CD4-positive, alpha-beta T cell (primary cell): ENCODE measurements around the gene PTPRC. TPM values are rescaled to one million over a fixed set of nuclear protein-coding genes. Genes with fewer than 3 reads are reported as not detected.

Source experiments
- ATAC-seq: fragments of 200-7000 bp; cut with Tn5 transposase; one replicate; pipeline ENCODE4 v1.10.0; 2022; ENCODE audit warnings: mild to moderate bottlenecking; ENCODE audit not compliant: poor library complexity
- CTCF ChIA-PET: fragments of 350-600 bp; sonication (Branson Sonifier 250); formaldehyde crosslinking; loops from one replicate; lab custom pipeline; 2021; ENCODE audit warnings: antibody characterized with exemption, inconsistent platforms; lab: Charles Lee
- POLR2A ChIA-PET: fragments of 350-600 bp; sonication (Branson Sonifier 250); formaldehyde crosslinking; loops from one replicate; lab custom pipeline; 2021; ENCODE audit warnings: antibody characterized with exemption, inconsistent platforms; lab: Charles Lee
- DNase-seq, 14 experiments: peaks; one replicate each; pipeline ENCODE4 v3.0.0-alpha.2; 2013 to 2020; ENCODE audit warnings: mixed read lengths in 2 of 14
- H3K27ac ChIP-seq, 2 donors: one replicate each; pipeline versions ENCODE4 v1.5.1 to v1.7.0; 2013; ENCODE audit warnings: low read length in 2 of 2, low read depth in 1 of 2, mild to moderate bottlenecking in 1 of 2
- H3K27me3 ChIP-seq, 2 experiments: 1 replicate in 1 of 2; 2 replicates in 1 of 2; pipeline versions ENCODE4 v1.6.1 to v1.7.0; 2013; ENCODE audit warnings: low read length in 2 of 2, control low read depth in 1 of 2, mild to moderate bottlenecking in 1 of 2, moderate library complexity in 1 of 2; ENCODE audit not compliant: insufficient read depth in 2 of 2, control insufficient read depth in 1 of 2
- H3K36me3 ChIP-seq: one replicate; pipeline ENCODE4 v1.6.1; 2013; ENCODE audit warnings: low read length, control low read depth; ENCODE audit not compliant: insufficient read depth
- H3K4me1 ChIP-seq: one replicate; pipeline ENCODE4 v1.6.1; 2013; ENCODE audit warnings: low read length, control low read depth; ENCODE audit not compliant: insufficient read depth
- H3K4me3 ChIP-seq: one replicate; pipeline ENCODE4 v1.5.1; 2013; ENCODE audit warnings: mild to moderate bottlenecking, low read length, moderate library complexity
- H3K9me3 ChIP-seq, 2 experiments: 1 replicate in 1 of 2; 2 replicates in 1 of 2; pipeline versions ENCODE4 v1.6.1 to v1.7.0; 2013; ENCODE audit warnings: low read length in 2 of 2, mild to moderate bottlenecking in 2 of 2, control low read depth in 1 of 2, moderate library complexity in 1 of 2; ENCODE audit not compliant: control insufficient read depth in 1 of 2, insufficient read depth in 1 of 2
- H3K27ac Mint-ChIP-seq: one replicate; pipeline ENCODE4 v1.8.0; 2020; ENCODE audit warnings: mixed read lengths
- H3K27me3 Mint-ChIP-seq: one replicate; pipeline ENCODE4 v1.8.0; 2021; ENCODE audit warnings: mixed read lengths
- H3K36me3 Mint-ChIP-seq: one replicate; pipeline ENCODE4 v1.8.0; 2021; ENCODE audit warnings: low read depth, mixed read lengths
- H3K4me1 Mint-ChIP-seq: one replicate; pipeline ENCODE4 v1.8.0; 2021; ENCODE audit warnings: low read depth, mixed read lengths
- H3K4me3 Mint-ChIP-seq: one replicate; pipeline ENCODE4 v1.8.0; 2020; ENCODE audit warnings: mild to moderate bottlenecking, mixed read lengths
- H3K9me3 Mint-ChIP-seq: one replicate; pipeline ENCODE4 v1.8.0; 2020; ENCODE audit warnings: mixed read lengths
- intact Hi-C, 2 experiments: fragments of 100-400 bp; cut with DNase I in 1 of 2; cut with micrococcal nuclease in 1 of 2; formaldehyde crosslinking; loops; one replicate each; pipeline versions ENCODE4 v1.15.1 to v1.9.0; 2023 to 2025; cut with DNase I, micrococcal nuclease
- total RNA-seq, 174 experiments: library from RNA in 2 of 174; stranded (reverse) in 2 of 174; gene quantifications; one replicate each; pipeline ENCODE4 v1.2.3 and lab custom pipeline; 2021 to 2026
- TF ChIP-seq, protein P1 (sequence below): fragments of 200-600 bp; IDR thresholded peaks from one replicate; pipeline ENCODE4 v1.8.0; 2022; ENCODE audit warnings: antibody characterized with exemption, mild to moderate bottlenecking

Gene PTPRC
- total RNA-seq, 2 experiments from 2014 or later = 661 to 698 TPM

DNA sequence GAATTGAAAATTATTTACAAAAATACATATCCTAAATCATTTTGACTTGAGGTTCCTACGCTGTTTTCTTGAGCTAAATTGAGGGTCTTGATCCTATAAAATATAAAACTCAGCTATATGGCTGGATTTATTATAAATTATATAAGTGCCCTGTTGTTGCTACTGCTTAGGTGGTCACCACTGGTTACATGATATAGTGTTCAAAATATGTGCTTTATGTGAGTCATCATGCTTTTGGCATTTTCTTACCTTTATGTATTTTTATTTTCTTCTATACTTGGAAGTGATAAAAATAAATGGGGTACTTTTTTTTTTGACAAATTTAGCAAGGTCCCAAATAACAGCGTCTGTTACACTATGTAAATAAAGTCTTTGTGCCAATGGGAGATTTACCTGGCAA lies 31.1 kb upstream of the PTPRC start:
- intact Hi-C loops = loop anchor here in 1 of 2 experiments (5.0 kb wide), 1 partner anchor 35 kb away; no protein-coding TSS in a partner anchor
- POLR2A ChIA-PET = interaction anchor here (0.9 to 6.9 kb wide), 6 partner anchors 15 to 75 kb away, joined by 3 to 121 read pairs (median 4); partner anchors contain the start of gene PTPRC
- H3K9me3 ChIP-seq = no peaks in the 10 kb centered on the region

DNA sequence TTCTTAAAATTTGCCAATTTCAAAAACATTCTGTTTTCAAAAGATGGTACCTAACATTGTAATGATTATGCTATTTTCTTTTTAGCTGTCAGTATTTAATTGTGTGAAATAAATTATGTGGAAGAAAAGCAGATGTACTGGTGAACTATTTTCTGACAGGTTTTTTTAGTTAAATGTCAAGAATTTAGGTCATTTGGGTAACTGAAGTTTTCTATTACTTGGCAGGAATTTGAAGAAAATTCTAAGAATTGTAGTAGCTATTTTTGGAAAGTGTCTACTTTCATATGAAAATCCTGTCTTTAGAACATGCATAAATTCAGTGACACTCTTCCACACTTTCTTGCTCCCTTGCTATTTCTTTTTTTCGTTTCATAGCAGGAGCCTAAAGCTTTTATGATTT lies 28.5 kb upstream of the PTPRC start:
- DNase-seq (no peak), ATAC-seq (no peak)
- Histone ChIP-seq H3K4me3 (no peak overlapping the region), H3K4me1 (peaks cover 51% of the 10 kb centered on the region), H3K27ac (peak overlapping the region; percentile 71), H3K36me3 (no peaks in the 10 kb centered on the region), H3K27me3 (no peaks in the 10 kb centered on the region), H3K9me3 (no peaks in the 10 kb centered on the region)
- intact Hi-C loops = no loop called here
- Mint-ChIP-seq H3K27me3 (no peaks in the 10 kb centered on the region), H3K4me1 (peaks cover 76% of the 10 kb centered on the region), H3K27ac (peak overlapping the region; percentile 98), H3K4me3 (peak overlapping the region; percentile 67), H3K9me3 (peaks cover 2% of the 10 kb centered on the region), H3K36me3 (no peaks in the 10 kb centered on the region)
- POLR2A ChIA-PET = interaction anchor here (0.7 to 6.9 kb wide), 15 partner anchors 11 to 94 kb away, joined by 3 to 121 read pairs (median 5); partner anchors contain the start of gene PTPRC
- TF ChIP-seq, protein P1, sequence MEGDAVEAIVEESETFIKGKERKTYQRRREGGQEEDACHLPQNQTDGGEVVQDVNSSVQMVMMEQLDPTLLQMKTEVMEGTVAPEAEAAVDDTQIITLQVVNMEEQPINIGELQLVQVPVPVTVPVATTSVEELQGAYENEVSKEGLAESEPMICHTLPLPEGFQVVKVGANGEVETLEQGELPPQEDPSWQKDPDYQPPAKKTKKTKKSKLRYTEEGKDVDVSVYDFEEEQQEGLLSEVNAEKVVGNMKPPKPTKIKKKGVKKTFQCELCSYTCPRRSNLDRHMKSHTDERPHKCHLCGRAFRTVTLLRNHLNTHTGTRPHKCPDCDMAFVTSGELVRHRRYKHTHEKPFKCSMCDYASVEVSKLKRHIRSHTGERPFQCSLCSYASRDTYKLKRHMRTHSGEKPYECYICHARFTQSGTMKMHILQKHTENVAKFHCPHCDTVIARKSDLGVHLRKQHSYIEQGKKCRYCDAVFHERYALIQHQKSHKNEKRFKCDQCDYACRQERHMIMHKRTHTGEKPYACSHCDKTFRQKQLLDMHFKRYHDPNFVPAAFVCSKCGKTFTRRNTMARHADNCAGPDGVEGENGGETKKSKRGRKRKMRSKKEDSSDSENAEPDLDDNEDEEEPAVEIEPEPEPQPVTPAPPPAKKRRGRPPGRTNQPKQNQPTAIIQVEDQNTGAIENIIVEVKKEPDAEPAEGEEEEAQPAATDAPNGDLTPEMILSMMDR = no peak
- CTCF ChIA-PET = interaction anchor here (0.9 to 1.6 kb wide), 3 partner anchors 9 to 35 kb away, joined by 3 to 5 read pairs (median 4); no protein-coding TSS in a partner anchor

More for the DNA sequence above, 31.1 kb upstream of the PTPRC start:
- Histone ChIP-seq H3K27me3 (no peaks in the 10 kb centered on the region), H3K4me3 (no peak overlapping the region), H3K27ac (no peak overlapping the region), H3K4me1 (peaks cover 35% of the 10 kb centered on the region), H3K36me3 (no peaks in the 10 kb centered on the region)
- H3K4me3 Mint-ChIP-seq = no peak overlapping the region
- H3K27me3 Mint-ChIP-seq = no peaks in the 10 kb centered on the region
- H3K36me3 Mint-ChIP-seq = no peaks in the 10 kb centered on the region
- H3K4me1 Mint-ChIP-seq = peaks cover 71% of the 10 kb centered on the region
- H3K27ac Mint-ChIP-seq = no peak overlapping the region
- ATAC-seq = no peak
- H3K9me3 Mint-ChIP-seq = peaks cover 2% of the 10 kb centered on the region
- TF ChIP-seq, protein P1 = no peak
- CTCF ChIA-PET = interaction anchor here (1.4 to 1.8 kb wide), 2 partner anchors 12 to 13 kb away, joined by 4 to 5 read pairs; no protein-coding TSS in a partner anchor
- no peak for DNase-seq

DNA sequence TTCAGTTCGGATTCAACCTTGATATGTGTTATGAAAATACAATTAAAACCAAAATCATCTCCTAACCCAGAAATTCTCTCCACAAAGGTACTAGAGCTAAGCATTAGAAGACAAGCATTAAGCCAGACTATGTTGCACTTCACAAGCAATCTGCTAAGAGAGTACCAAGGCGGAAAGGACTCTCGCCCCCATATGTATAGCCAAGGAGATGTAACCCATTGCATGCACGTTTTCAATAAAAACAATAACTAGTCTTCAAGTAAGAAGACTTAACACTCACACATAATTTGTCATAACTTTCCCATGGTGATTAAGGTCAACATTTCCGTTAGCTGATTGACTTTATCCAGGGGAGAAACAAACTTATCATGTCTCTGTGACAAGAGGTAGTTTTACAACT lies 27.6 kb upstream of the PTPRC start:
- TF ChIP-seq, protein P1 = no peak
- peak overlapping the region; percentile 67 for H3K4me3 Mint-ChIP-seq
- H3K36me3 Mint-ChIP-seq = no peaks in the 10 kb centered on the region
- H3K4me1 ChIP-seq = peaks cover 50% of the 10 kb centered on the region
- H3K4me3 ChIP-seq = no peak overlapping the region
- peaks cover 2% of the 10 kb centered on the region for H3K9me3 Mint-ChIP-seq
- H3K27me3 Mint-ChIP-seq = no peaks in the 10 kb centered on the region
- H3K27ac ChIP-seq = peak overlapping the region; percentile 71
- H3K27me3 ChIP-seq = no peaks in the 10 kb centered on the region
- no peak for DNase-seq
- ATAC-seq = no peak
- ChIA-PET POLR2A (interaction anchor here (0.6 to 6.9 kb wide), 13 partner anchors 11 to 95 kb away, joined by 3 to 121 read pairs (median 4); partner anchors contain the start of gene PTPRC), CTCF (interaction anchor here (0.9 to 1.4 kb wide), 3 partner anchors 9 to 28 kb away, joined by 3 to 4 read pairs (median 3); partner anchors contain the start of gene PTPRC)
- H3K27ac Mint-ChIP-seq = peak overlapping the region; percentile 98
- intact Hi-C loops = no loop called here
- no peaks in the 10 kb centered on the region for H3K36me3 ChIP-seq
- no peaks in the 10 kb centered on the region for H3K9me3 ChIP-seq
- H3K4me1 Mint-ChIP-seq = peaks cover 72% of the 10 kb centered on the region
